ENCODE results near the gene PTPN7.
"Not testable (repeated sequence)": the region's sequence is repeated elsewhere in the genome, so short reads cannot be mapped to it uniquely, and the experiment has no call there.

The PTPN7 gene

DNA sequence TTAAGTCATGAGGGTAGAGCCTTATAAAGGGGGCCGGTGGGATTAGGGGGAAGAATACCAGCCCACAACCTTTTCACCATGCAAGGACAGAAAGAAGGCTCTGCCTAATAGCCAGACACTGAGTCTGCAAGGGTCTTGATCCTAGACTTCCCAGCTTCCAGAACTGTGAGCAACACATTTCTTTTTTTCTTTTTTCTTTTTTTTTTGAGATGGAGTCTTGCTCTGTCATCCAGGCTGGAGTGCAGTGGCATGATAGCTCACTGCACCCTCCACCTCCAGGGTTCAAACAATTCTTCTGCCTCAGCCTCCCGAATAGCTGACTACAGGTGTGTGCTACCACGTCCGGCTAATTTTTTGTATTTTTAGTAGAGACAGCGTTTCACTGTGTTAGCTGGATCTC, 14.1 kb downstream of the PTPN7 start:
- DNase-seq (ENCODE audit: low read depth) = no peak
- no peak for TF ChIP-seq MYC (IDR thresholded peaks at IDR 0.05; ENCODE audit: low read depth, low read length)
- TF ChIP-seq, protein P1, sequence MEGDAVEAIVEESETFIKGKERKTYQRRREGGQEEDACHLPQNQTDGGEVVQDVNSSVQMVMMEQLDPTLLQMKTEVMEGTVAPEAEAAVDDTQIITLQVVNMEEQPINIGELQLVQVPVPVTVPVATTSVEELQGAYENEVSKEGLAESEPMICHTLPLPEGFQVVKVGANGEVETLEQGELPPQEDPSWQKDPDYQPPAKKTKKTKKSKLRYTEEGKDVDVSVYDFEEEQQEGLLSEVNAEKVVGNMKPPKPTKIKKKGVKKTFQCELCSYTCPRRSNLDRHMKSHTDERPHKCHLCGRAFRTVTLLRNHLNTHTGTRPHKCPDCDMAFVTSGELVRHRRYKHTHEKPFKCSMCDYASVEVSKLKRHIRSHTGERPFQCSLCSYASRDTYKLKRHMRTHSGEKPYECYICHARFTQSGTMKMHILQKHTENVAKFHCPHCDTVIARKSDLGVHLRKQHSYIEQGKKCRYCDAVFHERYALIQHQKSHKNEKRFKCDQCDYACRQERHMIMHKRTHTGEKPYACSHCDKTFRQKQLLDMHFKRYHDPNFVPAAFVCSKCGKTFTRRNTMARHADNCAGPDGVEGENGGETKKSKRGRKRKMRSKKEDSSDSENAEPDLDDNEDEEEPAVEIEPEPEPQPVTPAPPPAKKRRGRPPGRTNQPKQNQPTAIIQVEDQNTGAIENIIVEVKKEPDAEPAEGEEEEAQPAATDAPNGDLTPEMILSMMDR (IDR thresholded peaks at IDR 0.05; ENCODE audit: low read depth, low read length) = no peak
- no peak overlapping the region for H3K4me3 ChIP-seq (ENCODE audit: low read depth, low read length)

DNA sequence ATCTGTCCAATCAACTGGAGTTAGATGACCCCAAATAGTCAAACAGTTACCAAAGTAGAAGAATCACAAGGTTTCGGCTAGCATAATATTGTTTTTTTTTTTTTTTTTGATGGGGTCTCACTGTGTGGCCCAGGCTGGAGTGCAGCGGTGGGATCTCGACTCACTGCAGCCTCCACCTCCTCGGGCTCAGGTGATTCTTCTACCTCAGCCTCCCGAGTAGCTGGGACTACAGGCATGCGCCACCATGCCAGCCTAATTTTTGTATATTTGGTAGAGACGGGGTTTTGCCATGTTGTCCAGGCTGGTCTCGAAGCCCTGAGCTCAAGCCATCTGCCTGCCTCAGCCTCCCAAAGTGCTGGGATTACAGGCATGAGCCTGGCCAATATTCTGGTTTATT, 14.7 kb downstream of the PTPN7 start:
- not testable (repeated sequence) for DNase-seq (ENCODE audit: low read depth); H3K4me3 ChIP-seq (ENCODE audit: low read depth, low read length)

DNA sequence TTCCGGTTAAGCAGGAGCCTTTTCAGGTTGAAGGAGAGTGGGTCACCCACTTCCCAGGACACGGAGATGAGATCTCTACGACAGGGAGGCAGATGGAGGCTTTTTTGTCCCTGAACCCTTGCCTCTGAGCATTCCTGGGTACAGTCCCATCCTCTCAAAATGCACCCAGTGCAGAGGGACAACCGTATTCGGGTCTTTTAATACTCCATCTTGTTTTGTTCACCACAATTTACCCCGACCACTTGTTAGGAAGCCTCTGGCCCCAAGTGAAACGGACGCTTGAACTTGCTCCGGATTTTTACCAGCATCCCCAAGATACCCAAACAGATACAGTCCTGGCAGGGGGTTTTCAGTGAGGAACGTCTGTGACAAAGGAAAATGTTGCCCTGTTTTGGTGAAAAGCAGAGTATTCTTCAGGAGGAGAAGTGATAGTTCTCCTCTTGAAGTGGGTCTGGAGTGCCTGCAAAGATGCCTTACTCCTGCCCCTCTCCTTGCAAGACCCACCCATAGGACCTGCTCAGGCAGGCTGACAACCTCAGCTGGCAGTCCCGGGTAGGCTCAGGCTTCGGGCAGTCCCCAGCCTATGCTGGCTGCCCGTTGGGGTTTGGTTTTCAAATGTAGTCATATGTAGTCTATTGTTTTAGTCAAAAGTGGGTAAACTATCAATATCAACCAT, 15.2 kb downstream of the PTPN7 start:
- TF ChIP-seq, protein P2, sequence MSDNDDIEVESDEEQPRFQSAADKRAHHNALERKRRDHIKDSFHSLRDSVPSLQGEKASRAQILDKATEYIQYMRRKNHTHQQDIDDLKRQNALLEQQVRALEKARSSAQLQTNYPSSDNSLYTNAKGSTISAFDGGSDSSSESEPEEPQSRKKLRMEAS (IDR thresholded peaks at IDR 0.05; ENCODE audit: low read depth, low read length) = no peak
- TF ChIP-seq POLR2A (IDR thresholded peaks at IDR 0.05; ENCODE audit: extremely low read depth, insufficient read length) (no peak), MYC (IDR thresholded peaks at IDR 0.05; ENCODE audit: low read depth, low read length) (0 out of 2 replicates have a peak, but pooled peaks have one; percentile 4)
- TF ChIP-seq, protein P1 (IDR thresholded peaks at IDR 0.05; ENCODE audit: low read depth, low read length) = no peak
- DNase-seq (ENCODE audit: low read depth) = peak; percentile 57
- peak overlapping the region; percentile 62 for H3K4me3 ChIP-seq (ENCODE audit: low read depth, low read length)

GRCh38 chr1:202144402-202145067, 15.9 kb downstream of the PTPN7 start, which contains the start of gene ARL8A:
ARL8A (minus strand) TSS chr1:202144737; CDS start chr1:202144572, 165 bp downstream.
- peak; percentile 68 for DNase-seq (ENCODE audit: low read depth)
- H3K4me3 ChIP-seq (ENCODE audit: low read depth, low read length) = peak within 1 kb of the TSS; percentile 77
- TF ChIP-seq, protein P1 (IDR thresholded peaks at IDR 0.05; ENCODE audit: low read depth, low read length) = no peak
- TF ChIP-seq, protein P2 (IDR thresholded peaks at IDR 0.05; ENCODE audit: low read depth, low read length) = no peak
- TF ChIP-seq MYC (IDR thresholded peaks at IDR 0.05; ENCODE audit: low read depth, low read length) (0 out of 2 replicates have a peak, but pooled peaks have one; percentile 26), POLR2A (IDR thresholded peaks at IDR 0.05; ENCODE audit: extremely low read depth, insufficient read length) (peak; percentile 38)

- DNase-seq (ENCODE audit: low read depth) = peak; percentile 80
- TF ChIP-seq POLR2A (IDR thresholded peaks at IDR 0.05; ENCODE audit: extremely low read depth, insufficient read length) (no peak), MYC (IDR thresholded peaks at IDR 0.05; ENCODE audit: low read depth, low read length) (no peak)
- TF ChIP-seq, protein P1 (IDR thresholded peaks at IDR 0.05; ENCODE audit: low read depth, low read length) = no peak
- TF ChIP-seq, protein P2 (IDR thresholded peaks at IDR 0.05; ENCODE audit: low read depth, low read length) = no peak
- peak overlapping the region; percentile 77 for H3K4me3 ChIP-seq (ENCODE audit: low read depth, low read length)
Measured at GRCh38 chr1:202143768-202144401, 16.5 kb downstream of the PTPN7 start.

DNA sequence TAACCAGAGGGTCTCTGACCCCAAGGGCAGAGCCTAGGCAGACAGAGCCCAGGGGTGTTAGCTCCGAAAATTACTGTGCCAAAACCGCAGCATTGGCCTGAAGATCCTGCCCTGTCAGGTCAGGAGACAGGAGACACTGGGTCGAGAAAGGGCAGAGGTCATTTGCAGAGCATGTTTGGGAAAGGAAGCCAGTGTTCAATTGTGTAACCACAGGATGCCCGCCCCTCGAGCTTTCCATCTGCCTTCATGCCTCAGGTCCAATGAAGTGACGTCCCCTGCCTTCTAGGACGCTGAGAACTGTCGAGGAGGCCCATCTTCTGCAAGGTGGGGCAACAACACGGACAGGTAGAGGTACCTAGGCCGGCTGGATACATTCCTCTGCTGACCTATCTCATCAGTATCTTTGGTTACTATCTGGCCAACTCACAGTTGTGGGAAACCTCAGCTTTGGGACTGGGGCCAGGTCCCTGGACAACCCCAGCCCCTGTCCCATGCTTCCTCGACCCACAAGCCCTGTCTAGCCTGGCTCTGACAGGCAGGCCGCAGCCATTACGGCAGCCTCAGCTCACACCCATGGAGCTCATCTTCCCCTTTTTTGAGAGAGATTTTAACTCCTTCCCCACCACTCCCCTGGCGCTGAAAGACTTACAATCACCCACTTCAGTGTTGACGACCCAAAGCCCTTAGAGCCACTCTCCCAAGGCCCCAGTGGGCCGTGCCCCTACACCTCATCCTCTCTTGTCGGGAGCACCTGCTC, 17.2 kb downstream of the PTPN7 start:
- peak overlapping the region; percentile 77 for H3K4me3 ChIP-seq (ENCODE audit: low read depth, low read length)
- DNase-seq (ENCODE audit: low read depth) = peak; percentile 82
- TF ChIP-seq, protein P1 (IDR thresholded peaks at IDR 0.05; ENCODE audit: low read depth, low read length) = no peak
- TF ChIP-seq MYC (IDR thresholded peaks at IDR 0.05; ENCODE audit: low read depth, low read length) = no peak
- TF ChIP-seq POLR2A (IDR thresholded peaks at IDR 0.05; ENCODE audit: extremely low read depth, insufficient read length) = no peak
- TF ChIP-seq, protein P2 (IDR thresholded peaks at IDR 0.05; ENCODE audit: low read depth, low read length) = peak; percentile 63; the same call in 1 of the 2 replicates

- DNase-seq (ENCODE audit: low read depth) = not testable (repeated sequence)
Measured at GRCh38 chr1:202141468-202141867, 18.9 kb downstream of the PTPN7 start.

More at GRCh38 chr1:202141468-202141867, 18.9 kb downstream of the PTPN7 start:
- not testable (repeated sequence) for H3K4me3 ChIP-seq (ENCODE audit: low read depth, low read length)
